WTC11 (cell line): ENCODE results near the gene MX2. TPM values are rescaled to one million over a fixed set of nuclear protein-coding genes. Genes with fewer than 3 reads are reported as not detected.

ENCODE experiments used
- ATAC-seq: fragments of 200-7000 bp; cut with Tn5 transposase; 2 replicates; pipeline ENCODE4 v1.10.0; 2021; ENCODE audit warnings: mild to moderate bottlenecking, moderate library complexity
- CTCF ChIA-PET: fragments of 300-600 bp; sonication (Branson Sonifier 250); formaldehyde crosslinking; loops from one replicate; lab custom pipeline; 2021; ENCODE audit warnings: antibody characterized with exemption; lab: Charles Lee
- POLR2A ChIA-PET: fragments of 350-600 bp; sonication (Branson Sonifier 250); formaldehyde crosslinking; loops from one replicate; lab custom pipeline; 2021; ENCODE audit warnings: antibody characterized with exemption; lab: Charles Lee
- DNase-seq: peaks from one replicate; pipeline ENCODE4 v3.0.0; 2021; ENCODE audit warnings: low spot score
- H3K27ac Mint-ChIP-seq: 2 replicates; pipeline ENCODE4 v1.8.0; 2021; ENCODE audit warnings: mixed read lengths
- H3K27me3 Mint-ChIP-seq: 2 replicates; pipeline ENCODE4 v1.8.0; 2021; ENCODE audit warnings: low read depth, mild to moderate bottlenecking, moderate library complexity, mixed read lengths
- H3K36me3 Mint-ChIP-seq: 2 replicates; pipeline ENCODE4 v1.8.0; 2021; ENCODE audit warnings: mixed read lengths
- H3K4me1 Mint-ChIP-seq: 2 replicates; pipeline ENCODE4 v1.8.0; 2022; ENCODE audit warnings: mixed read lengths
- H3K4me3 Mint-ChIP-seq: 2 replicates; pipeline ENCODE4 v1.8.0; 2021; ENCODE audit warnings: mild to moderate bottlenecking, moderate library complexity, mixed read lengths
- H3K9me3 Mint-ChIP-seq: 2 replicates; pipeline ENCODE4 v1.8.0; 2021; ENCODE audit warnings: mixed read lengths
- AFF4 ChIP-seq: sonication (generic); formaldehyde crosslinking; IDR thresholded peaks from 2 replicates; pipeline ENCODE4 v1.8.1; 2023; ENCODE audit warnings: mild to moderate bottlenecking, missing genetic modification reagents, borderline replicate concordance
- ARID4B ChIP-seq: sonication (generic); formaldehyde crosslinking; IDR thresholded peaks from 2 replicates; pipeline ENCODE4 v1.8.0; 2023; ENCODE audit warnings: missing genetic modification reagents, mild to moderate bottlenecking, borderline replicate concordance
- ATF1 ChIP-seq: sonication (generic); formaldehyde crosslinking; IDR thresholded peaks from 2 replicates; pipeline ENCODE4 v1.8.1; 2023; ENCODE audit warnings: mild to moderate bottlenecking, moderate library complexity, missing genetic modification reagents
- CBFB ChIP-seq: sonication (generic); formaldehyde crosslinking; IDR thresholded peaks from 2 replicates; pipeline ENCODE4 v1.8.1; 2022; ENCODE audit warnings: mild to moderate bottlenecking, low read depth, missing genetic modification reagents
- EMX1 ChIP-seq: fragments of 250-450 bp; sonication (Bioruptor Pico); IDR thresholded peaks from 2 replicates; pipeline ENCODE4 v1.8.0; 2021; ENCODE audit warnings: mild to moderate bottlenecking
- TCF7 ChIP-seq: sonication (generic); formaldehyde crosslinking; IDR thresholded peaks from 2 replicates; pipeline ENCODE4 v1.8.0; 2022; ENCODE audit warnings: mild to moderate bottlenecking, low read depth, missing genetic modification reagents, moderate library complexity
- ZNF138 ChIP-seq: sonication (generic); formaldehyde crosslinking; conservative IDR thresholded peaks from 2 replicates; pipeline ENCODE4 v1.8.1; 2022; ENCODE audit warnings: mild to moderate bottlenecking, moderate library complexity, missing genetic modification reagents
- ZNF263 ChIP-seq: sonication (generic); formaldehyde crosslinking; IDR thresholded peaks from 2 replicates; pipeline ENCODE4 v1.8.1; 2022; ENCODE audit warnings: low read depth, mild to moderate bottlenecking, moderate library complexity, missing genetic modification reagents
- ZNF396 ChIP-seq: fragments of 250-450 bp; sonication (Bioruptor Pico); IDR thresholded peaks from 2 replicates; pipeline ENCODE4 v1.8.0; 2021; ENCODE audit warnings: mild to moderate bottlenecking, moderate library complexity, borderline replicate concordance
- ZNF423 ChIP-seq: fragments of 250-450 bp; sonication (Bioruptor Pico); IDR thresholded peaks from 2 replicates; pipeline ENCODE4 v2.1.2; 2022; ENCODE audit warnings: mild to moderate bottlenecking, moderate library complexity
- total RNA-seq: library from RNA; stranded (reverse); gene quantifications from 3 replicates; pipeline ENCODE4 v1.2.3, GENCODE V29; 2021
- TF ChIP-seq, protein P1 (sequence below): sonication (generic); formaldehyde crosslinking; IDR thresholded peaks from 2 replicates; pipeline ENCODE4 v1.8.0; 2022; ENCODE audit warnings: missing genetic modification reagents

Gene MX2
- total RNA-seq, 1 experiment from 2014 or later: 2.6 TPM

DNA sequence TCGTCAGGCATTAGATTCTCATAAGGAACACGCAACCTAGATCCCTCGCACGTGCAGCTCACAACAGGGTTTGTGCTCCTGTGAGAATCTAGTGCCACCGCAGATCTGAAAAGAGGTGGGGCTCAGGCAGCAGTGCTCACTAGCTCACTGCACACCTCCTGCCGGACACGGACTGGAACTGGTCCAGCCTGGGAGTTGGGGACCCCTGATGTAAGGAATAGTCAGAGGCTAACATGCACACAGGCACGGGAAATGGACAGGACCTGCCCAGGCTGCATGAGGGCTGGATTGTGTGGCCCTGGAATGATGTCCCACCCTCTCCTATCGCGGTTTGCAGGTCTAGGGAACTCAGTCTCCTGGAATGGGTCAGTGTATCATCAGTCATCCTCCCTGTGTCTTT lies 41.0 kb downstream of the MX2 start:
- CTCF ChIA-PET: interaction anchor here (1.5 kb wide), 1 partner anchor 33 kb away, joined by 4 read pairs; no protein-coding TSS in a partner anchor
- TF ChIP-seq CBFB (CRISPR knock-in tag) (no peak), ZNF263 (CRISPR knock-in tag) (no peak), ZNF138 (CRISPR knock-in tag) (no peak), ATF1 (CRISPR knock-in tag) (no peak), ZNF423 (CRISPR knock-in tag) (no peak), ZNF396 (CRISPR knock-in tag) (no peak), ARID4B (no peak)
- TF ChIP-seq, protein P1, sequence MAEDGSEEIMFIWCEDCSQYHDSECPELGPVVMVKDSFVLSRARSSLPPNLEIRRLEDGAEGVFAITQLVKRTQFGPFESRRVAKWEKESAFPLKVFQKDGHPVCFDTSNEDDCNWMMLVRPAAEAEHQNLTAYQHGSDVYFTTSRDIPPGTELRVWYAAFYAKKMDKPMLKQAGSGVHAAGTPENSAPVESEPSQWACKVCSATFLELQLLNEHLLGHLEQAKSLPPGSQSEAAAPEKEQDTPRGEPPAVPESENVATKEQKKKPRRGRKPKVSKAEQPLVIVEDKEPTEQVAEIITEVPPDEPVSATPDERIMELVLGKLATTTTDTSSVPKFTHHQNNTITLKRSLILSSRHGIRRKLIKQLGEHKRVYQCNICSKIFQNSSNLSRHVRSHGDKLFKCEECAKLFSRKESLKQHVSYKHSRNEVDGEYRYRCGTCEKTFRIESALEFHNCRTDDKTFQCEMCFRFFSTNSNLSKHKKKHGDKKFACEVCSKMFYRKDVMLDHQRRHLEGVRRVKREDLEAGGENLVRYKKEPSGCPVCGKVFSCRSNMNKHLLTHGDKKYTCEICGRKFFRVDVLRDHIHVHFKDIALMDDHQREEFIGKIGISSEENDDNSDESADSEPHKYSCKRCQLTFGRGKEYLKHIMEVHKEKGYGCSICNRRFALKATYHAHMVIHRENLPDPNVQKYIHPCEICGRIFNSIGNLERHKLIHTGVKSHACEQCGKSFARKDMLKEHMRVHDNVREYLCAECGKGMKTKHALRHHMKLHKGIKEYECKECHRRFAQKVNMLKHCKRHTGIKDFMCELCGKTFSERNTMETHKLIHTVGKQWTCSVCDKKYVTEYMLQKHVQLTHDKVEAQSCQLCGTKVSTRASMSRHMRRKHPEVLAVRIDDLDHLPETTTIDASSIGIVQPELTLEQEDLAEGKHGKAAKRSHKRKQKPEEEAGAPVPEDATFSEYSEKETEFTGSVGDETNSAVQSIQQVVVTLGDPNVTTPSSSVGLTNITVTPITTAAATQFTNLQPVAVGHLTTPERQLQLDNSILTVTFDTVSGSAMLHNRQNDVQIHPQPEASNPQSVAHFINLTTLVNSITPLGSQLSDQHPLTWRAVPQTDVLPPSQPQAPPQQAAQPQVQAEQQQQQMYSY (CRISPR knock-in tag): no peak
- Mint-ChIP-seq H3K27ac (no peak overlapping the region), H3K36me3 (no peaks in the 10 kb centered on the region), H3K4me1 (no peaks in the 10 kb centered on the region), H3K27me3 (no peaks in the 10 kb centered on the region), H3K9me3 (no peaks in the 10 kb centered on the region), H3K4me3 (no peak overlapping the region)
- DNase-seq: no peak
- no peak for ATAC-seq
- POLR2A ChIA-PET: no interaction called here

GRCh38 chr21:41403331-41403730 lies 41.5 kb downstream of the MX2 start:
- DNase-seq (no peak), ATAC-seq (no peak)
- Mint-ChIP-seq H3K27ac (no peak overlapping the region), H3K9me3 (no peaks in the 10 kb centered on the region), H3K4me3 (no peak overlapping the region), H3K4me1 (no peaks in the 10 kb centered on the region), H3K36me3 (no peaks in the 10 kb centered on the region), H3K27me3 (no peaks in the 10 kb centered on the region)
- ChIA-PET POLR2A (no interaction called here), CTCF (interaction anchor here (1.0 kb wide), 1 partner anchor 120 kb away, joined by 3 read pairs; no protein-coding TSS in a partner anchor)
- TF ChIP-seq AFF4 (no peak), TCF7 (CRISPR knock-in tag) (no peak), EMX1 (CRISPR knock-in tag) (no peak)
- TF ChIP-seq, protein P1 (CRISPR knock-in tag): no peak
